Measurements from ENCODE around the gene ZFYVE28. TPM values are rescaled to one million over a fixed set of nuclear protein-coding genes. Genes with fewer than 3 reads are reported as not detected.

Gene ZFYVE28
- total RNA-seq, 1 experiment from 2014 or later, result 19.2 TPM

DNA sequence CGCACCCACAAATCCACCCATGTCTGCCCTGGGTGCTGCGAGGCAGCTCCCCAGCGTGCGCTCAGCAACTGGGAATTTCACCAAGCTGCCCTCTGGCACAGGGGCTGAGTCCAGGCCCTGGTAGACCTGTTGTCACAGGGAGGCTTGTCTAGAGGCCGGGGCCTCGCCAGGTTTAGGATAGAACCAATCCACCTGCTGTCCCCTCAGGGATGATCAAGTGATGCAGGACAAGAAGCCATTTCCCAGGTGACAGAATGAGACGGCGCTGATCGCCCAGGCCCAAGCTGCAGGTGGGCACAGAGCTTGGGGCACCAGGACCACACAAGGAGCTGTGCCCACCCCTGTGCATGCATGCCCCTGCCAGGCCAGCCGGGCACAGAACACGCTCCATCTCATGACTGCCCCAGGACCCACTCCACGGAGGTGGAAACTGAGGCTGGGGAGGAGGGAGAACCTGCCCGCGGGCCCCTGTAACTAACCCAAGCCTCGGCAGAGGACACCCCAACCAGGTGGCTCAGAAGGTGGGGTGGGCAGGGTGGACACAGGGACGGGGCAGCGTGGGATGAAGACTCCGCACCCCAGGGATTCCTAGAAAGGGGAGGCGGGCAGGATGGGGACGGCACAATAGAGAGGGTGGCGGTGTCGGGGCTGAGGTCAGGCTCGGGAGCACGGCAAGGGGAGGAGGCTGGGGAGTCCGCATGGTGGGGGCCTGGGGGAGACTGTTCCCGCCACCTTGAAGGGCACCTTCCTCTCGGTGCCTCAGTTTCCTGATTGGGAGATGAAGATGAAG, 78.0 kb downstream of the ZFYVE28 start:
- Histone ChIP-seq H2AFZ (ENCODE audit: low read depth, low read length, poor library complexity, severe bottlenecking) (no peak overlapping the region), H3K27ac (ENCODE audit: low read depth, low read length) (no peak overlapping the region), H3K9me3 (ENCODE audit: control insufficient read depth in 1 of 2, insufficient read depth in 1 of 2, low read depth in 1 of 2, low read length in 2 of 2) (no peaks in the 10 kb centered on the region), H3K4me1 (ENCODE audit: control insufficient read depth in 1 of 2, insufficient read depth in 2 of 2, low read length in 2 of 2) (no peaks in the 10 kb centered on the region), H3K36me3 (ENCODE audit: control insufficient read depth in 1 of 2, insufficient read depth in 2 of 2, low read length in 2 of 2) (no peaks in the 10 kb centered on the region), H3K4me3 (replicated peaks in 1 of 2; ENCODE audit: low read depth in 1 of 2, low read length in 2 of 2) (no peak overlapping the region), H3K79me2 (ENCODE audit: insufficient read depth, low read length) (no peaks in the 10 kb centered on the region), H3K4me2 (ENCODE audit: low read length) (no peak overlapping the region), H3K9ac (ENCODE audit: low read length) (no peak overlapping the region), H4K20me1 (ENCODE audit: insufficient read depth) (no peaks in the 10 kb centered on the region), H3K27me3 (ENCODE audit: insufficient read depth, low read length) (no peaks in the 10 kb centered on the region), H3K9me2 (ENCODE audit: insufficient read depth) (no peaks in the 10 kb centered on the region)
- RAD21 ChIA-PET (ENCODE audit: low non-redundant PET in 1 of 2, low total read pairs in 2 of 2, uncharacterized antibody in 2 of 2, unreplicated experiment in 2 of 2), result no interaction called here
- DNase-seq (ENCODE audit: low read depth, low spot score), result no peak
- CTCF ChIA-PET, result no interaction called here
- ATAC-seq, result no peak
- BruUV-seq (replicated peaks), result no TSS peak
- POLR2A ChIA-PET, result no interaction called here
- intact Hi-C loops (cut with micrococcal nuclease), result no loop called here
- TF ChIP-seq EGR1 (IDR thresholded peaks at IDR 0.05; ENCODE audit: low read depth), result no peak
- no peak for TF ChIP-seq POLR2AphosphoS5 (IDR thresholded peaks at IDR 0.05; ENCODE audit: low read depth, low read length)
- TF ChIP-seq, protein P1, sequence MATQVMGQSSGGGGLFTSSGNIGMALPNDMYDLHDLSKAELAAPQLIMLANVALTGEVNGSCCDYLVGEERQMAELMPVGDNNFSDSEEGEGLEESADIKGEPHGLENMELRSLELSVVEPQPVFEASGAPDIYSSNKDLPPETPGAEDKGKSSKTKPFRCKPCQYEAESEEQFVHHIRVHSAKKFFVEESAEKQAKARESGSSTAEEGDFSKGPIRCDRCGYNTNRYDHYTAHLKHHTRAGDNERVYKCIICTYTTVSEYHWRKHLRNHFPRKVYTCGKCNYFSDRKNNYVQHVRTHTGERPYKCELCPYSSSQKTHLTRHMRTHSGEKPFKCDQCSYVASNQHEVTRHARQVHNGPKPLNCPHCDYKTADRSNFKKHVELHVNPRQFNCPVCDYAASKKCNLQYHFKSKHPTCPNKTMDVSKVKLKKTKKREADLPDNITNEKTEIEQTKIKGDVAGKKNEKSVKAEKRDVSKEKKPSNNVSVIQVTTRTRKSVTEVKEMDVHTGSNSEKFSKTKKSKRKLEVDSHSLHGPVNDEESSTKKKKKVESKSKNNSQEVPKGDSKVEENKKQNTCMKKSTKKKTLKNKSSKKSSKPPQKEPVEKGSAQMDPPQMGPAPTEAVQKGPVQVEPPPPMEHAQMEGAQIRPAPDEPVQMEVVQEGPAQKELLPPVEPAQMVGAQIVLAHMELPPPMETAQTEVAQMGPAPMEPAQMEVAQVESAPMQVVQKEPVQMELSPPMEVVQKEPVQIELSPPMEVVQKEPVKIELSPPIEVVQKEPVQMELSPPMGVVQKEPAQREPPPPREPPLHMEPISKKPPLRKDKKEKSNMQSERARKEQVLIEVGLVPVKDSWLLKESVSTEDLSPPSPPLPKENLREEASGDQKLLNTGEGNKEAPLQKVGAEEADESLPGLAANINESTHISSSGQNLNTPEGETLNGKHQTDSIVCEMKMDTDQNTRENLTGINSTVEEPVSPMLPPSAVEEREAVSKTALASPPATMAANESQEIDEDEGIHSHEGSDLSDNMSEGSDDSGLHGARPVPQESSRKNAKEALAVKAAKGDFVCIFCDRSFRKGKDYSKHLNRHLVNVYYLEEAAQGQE (IDR thresholded peaks at IDR 0.05; ENCODE audit: low read depth), result no peak
- no peak for TF ChIP-seq EZH2phosphoT487 (IDR thresholded peaks at IDR 0.05; ENCODE audit: borderline replicate concordance)
- TF ChIP-seq ZFX (IDR thresholded peaks at IDR 0.05), result no peak
- TF ChIP-seq YY1 (IDR thresholded peaks at IDR 0.05; ENCODE audit: extremely low read depth, insufficient replicate concordance, low read depth, low read length), result no peak
- TF ChIP-seq, protein P2, sequence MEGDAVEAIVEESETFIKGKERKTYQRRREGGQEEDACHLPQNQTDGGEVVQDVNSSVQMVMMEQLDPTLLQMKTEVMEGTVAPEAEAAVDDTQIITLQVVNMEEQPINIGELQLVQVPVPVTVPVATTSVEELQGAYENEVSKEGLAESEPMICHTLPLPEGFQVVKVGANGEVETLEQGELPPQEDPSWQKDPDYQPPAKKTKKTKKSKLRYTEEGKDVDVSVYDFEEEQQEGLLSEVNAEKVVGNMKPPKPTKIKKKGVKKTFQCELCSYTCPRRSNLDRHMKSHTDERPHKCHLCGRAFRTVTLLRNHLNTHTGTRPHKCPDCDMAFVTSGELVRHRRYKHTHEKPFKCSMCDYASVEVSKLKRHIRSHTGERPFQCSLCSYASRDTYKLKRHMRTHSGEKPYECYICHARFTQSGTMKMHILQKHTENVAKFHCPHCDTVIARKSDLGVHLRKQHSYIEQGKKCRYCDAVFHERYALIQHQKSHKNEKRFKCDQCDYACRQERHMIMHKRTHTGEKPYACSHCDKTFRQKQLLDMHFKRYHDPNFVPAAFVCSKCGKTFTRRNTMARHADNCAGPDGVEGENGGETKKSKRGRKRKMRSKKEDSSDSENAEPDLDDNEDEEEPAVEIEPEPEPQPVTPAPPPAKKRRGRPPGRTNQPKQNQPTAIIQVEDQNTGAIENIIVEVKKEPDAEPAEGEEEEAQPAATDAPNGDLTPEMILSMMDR (IDR thresholded peaks at IDR 0.05 in 2 of 3, conservative IDR thresholded peaks at IDR 0.05 in 1 of 3; ENCODE audit: borderline replicate concordance in 1 of 3, insufficient read depth in 1 of 3, low read depth in 2 of 3, low read length in 2 of 3), result no peak
- TF ChIP-seq SRF (IDR thresholded peaks at IDR 0.05; ENCODE audit: low read depth), result no peak
- TF ChIP-seq EZH2 (IDR thresholded peaks at IDR 0.05), result no peak
- no peak for TF ChIP-seq ELF1 (IDR thresholded peaks at IDR 0.05; ENCODE audit: borderline replicate concordance, low read depth)
- no peak for TF ChIP-seq FOSL1 (IDR thresholded peaks at IDR 0.05; ENCODE audit: low read depth)
- TF ChIP-seq SIN3A (IDR thresholded peaks at IDR 0.05; ENCODE audit: low read depth), result no peak
- TF ChIP-seq POLR2A (IDR thresholded peaks at IDR 0.05; ENCODE audit: borderline replicate concordance, extremely low read depth, insufficient read depth, insufficient read length), result no peak
- no peak for TF ChIP-seq ZNF274 (IDR thresholded peaks at IDR 0.05; ENCODE audit: low read depth, low read length)
- TF ChIP-seq, protein P3, sequence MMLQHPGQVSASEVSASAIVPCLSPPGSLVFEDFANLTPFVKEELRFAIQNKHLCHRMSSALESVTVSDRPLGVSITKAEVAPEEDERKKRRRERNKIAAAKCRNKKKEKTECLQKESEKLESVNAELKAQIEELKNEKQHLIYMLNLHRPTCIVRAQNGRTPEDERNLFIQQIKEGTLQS (IDR thresholded peaks at IDR 0.05), result no peak
- TF ChIP-seq SP1 (IDR thresholded peaks at IDR 0.05; ENCODE audit: low read depth), result no peak
- TF ChIP-seq, protein P4, sequence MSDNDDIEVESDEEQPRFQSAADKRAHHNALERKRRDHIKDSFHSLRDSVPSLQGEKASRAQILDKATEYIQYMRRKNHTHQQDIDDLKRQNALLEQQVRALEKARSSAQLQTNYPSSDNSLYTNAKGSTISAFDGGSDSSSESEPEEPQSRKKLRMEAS (IDR thresholded peaks at IDR 0.05), result no peak

Data from HCT116 (cell line).